Fibroblast of mammary gland (primary cell): ENCODE results near the gene AVPR1B.

ENCODE experiments used
- DNase-seq: peaks from one replicate; pipeline ENCODE4 v3.0.0-alpha.2; 2010; ENCODE audit warnings: low read depth
- H3K4me3 ChIP-seq: 2 replicates; pipeline ENCODE4 v1.5.1; 2011; ENCODE audit warnings: low read depth, mild to moderate bottlenecking, low read length, moderate library complexity; ENCODE audit not compliant: control insufficient read depth
- TF ChIP-seq, protein P1 (sequence below): conservative IDR thresholded peaks from 2 replicates; pipeline ENCODE4 v1.5.1; 2011; ENCODE audit warnings: low read depth, low read length, inconsistent platforms; ENCODE audit not compliant: control insufficient read depth, insufficient read depth

The AVPR1B gene

GRCh38 chr1:206101351-206102045 lies 15.7 kb downstream of the AVPR1B start:
- TF ChIP-seq, protein P1, sequence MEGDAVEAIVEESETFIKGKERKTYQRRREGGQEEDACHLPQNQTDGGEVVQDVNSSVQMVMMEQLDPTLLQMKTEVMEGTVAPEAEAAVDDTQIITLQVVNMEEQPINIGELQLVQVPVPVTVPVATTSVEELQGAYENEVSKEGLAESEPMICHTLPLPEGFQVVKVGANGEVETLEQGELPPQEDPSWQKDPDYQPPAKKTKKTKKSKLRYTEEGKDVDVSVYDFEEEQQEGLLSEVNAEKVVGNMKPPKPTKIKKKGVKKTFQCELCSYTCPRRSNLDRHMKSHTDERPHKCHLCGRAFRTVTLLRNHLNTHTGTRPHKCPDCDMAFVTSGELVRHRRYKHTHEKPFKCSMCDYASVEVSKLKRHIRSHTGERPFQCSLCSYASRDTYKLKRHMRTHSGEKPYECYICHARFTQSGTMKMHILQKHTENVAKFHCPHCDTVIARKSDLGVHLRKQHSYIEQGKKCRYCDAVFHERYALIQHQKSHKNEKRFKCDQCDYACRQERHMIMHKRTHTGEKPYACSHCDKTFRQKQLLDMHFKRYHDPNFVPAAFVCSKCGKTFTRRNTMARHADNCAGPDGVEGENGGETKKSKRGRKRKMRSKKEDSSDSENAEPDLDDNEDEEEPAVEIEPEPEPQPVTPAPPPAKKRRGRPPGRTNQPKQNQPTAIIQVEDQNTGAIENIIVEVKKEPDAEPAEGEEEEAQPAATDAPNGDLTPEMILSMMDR: no peak
- no peak overlapping the region for H3K4me3 ChIP-seq

GRCh38 chr1:206100226-206100815 lies 16.9 kb downstream of the AVPR1B start:
- no peak for DNase-seq
- H3K4me3 ChIP-seq: no peak overlapping the region
- TF ChIP-seq, protein P1: no peak

More at GRCh38 chr1:206101351-206102045, 15.7 kb downstream of the AVPR1B start:
- DNase-seq: no peak

- TF ChIP-seq, protein P1: no peak
- no peak for DNase-seq
- H3K4me3 ChIP-seq: no peak overlapping the region
Measured at GRCh38 chr1:206098242-206098919, 18.8 kb downstream of the AVPR1B start.

GRCh38 chr1:206097381-206097780 lies 19.8 kb downstream of the AVPR1B start:
- no peak for DNase-seq
- TF ChIP-seq, protein P1: no peak
- H3K4me3 ChIP-seq: no peak overlapping the region

DNA sequence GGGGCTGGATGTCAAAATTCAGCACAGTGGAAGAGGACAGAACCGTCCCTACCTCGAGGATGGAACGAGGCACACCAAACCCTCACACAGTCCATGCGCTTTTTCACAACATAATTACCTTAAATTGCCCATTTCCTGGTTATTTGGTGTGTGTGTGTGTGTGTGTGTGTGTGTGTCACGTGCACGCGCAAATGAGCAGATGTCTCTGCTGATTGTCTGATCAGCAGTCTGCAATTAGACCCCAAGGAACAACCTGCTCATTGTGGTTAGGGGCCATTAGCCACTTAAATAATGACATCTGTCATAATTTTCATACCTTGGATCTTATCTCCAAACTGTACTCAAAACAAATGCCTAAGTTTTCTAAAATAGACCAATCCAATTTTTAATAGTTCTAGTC lies 23.2 kb downstream of the AVPR1B start:
- TF ChIP-seq, protein P1: no peak
- H3K4me3 ChIP-seq: no peak overlapping the region
- no peak for DNase-seq

- no peak for DNase-seq
- H3K4me3 ChIP-seq: no peak overlapping the region
- TF ChIP-seq, protein P1: no peak
Measured at GRCh38 chr1:206089341-206089740, 27.8 kb downstream of the AVPR1B start.
